LHCN-M2 (cell line): ENCODE results near the gene GINS2. TPM values are rescaled to one million over a fixed set of nuclear protein-coding genes. Genes with fewer than 3 reads are reported as not detected.
A peak's percentile ranks its signal among the peaks of the same experiment; 100 is the strongest.

ENCODE experiments used
- DNase-seq: peaks from one replicate; pipeline ENCODE4 v3.0.0-alpha.2; 2012; ENCODE audit warnings: low read depth
- total RNA-seq: library from RNA; depleted of rRNA; stranded (reverse); fragments of >200 nt; gene quantifications from 2 replicates; pipeline ENCODE4 v1.2.3, GENCODE V29; 2014

Gene GINS2
- total RNA-seq, 1 experiment from 2014 or later, result 33.1 TPM

- no peak for DNase-seq
Observed at GRCh38 chr16:85667841-85668413, 20.8 kb downstream of the GINS2 start.

DNA sequence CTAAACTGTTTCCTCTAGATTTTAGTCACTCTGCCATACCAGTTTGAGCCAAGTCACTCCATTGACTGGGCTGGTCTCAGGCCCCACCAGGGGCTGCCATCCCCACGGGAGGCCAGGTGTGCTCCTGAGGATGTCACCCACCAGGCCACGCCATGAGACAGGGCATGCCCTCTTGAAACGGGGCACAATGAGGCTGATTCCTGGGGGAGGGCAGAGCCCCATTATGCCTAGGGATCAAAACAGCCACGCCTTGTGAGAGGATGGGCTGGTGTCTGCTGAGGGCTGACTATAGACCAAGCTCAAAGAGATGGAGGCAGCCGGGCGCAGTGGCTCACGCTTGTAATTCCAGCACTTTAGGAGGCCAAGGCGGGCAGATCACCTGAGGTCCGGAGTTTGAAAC is 21.5 kb downstream of the GINS2 start:
- DNase-seq, result no peak

GRCh38 chr16:85665929-85666328 is 22.8 kb downstream of the GINS2 start:
- no peak for DNase-seq

DNA sequence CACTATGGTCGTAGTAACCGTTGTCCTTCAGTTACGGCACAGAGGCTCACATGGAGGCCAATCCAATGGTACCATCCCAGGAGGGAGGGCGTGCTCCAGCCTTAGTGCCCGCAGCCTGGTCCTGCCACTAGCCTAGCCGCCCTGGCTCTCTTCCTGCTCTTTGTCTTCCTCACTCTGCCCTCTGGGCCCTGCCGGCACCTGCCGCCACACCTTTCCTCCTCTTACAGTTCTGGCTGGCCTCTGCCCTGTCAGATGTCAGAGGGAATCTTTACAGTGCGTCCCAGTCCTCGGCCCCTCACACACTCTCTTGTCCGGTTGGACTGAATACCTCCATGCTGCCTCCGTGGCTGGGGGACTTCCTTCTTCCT is 23.4 kb downstream of the GINS2 start:
- DNase-seq, result no peak

- peak; percentile 7 for DNase-seq
Observed at GRCh38 chr16:85664580-85665372, 24.0 kb downstream of the GINS2 start.

GRCh38 chr16:85663891-85664321 is 24.8 kb downstream of the GINS2 start:
- DNase-seq, result no peak

GRCh38 chr16:85662976-85663830 is 25.6 kb downstream of the GINS2 start:
- DNase-seq, result no peak

DNA sequence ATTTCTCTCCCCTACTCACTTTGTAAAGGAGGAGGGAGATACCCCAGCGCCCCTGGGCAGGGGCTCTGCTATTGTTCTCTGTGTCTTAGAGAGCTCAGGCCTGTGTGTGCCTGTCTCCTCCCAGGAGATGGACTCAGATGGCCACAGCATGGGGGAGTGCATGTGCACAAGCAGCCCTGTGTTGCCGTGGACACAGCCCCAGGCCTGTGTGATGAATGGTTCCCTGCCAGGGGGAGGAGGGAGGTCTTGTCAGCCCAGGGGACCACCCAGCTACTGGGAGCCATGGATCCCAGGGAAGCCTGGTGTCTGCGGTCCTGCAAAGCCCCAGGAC is 26.3 kb downstream of the GINS2 start:
- DNase-seq, result no peak

- DNase-seq, result no peak
Observed at GRCh38 chr16:85661740-85662481, 26.8 kb downstream of the GINS2 start.

DNA sequence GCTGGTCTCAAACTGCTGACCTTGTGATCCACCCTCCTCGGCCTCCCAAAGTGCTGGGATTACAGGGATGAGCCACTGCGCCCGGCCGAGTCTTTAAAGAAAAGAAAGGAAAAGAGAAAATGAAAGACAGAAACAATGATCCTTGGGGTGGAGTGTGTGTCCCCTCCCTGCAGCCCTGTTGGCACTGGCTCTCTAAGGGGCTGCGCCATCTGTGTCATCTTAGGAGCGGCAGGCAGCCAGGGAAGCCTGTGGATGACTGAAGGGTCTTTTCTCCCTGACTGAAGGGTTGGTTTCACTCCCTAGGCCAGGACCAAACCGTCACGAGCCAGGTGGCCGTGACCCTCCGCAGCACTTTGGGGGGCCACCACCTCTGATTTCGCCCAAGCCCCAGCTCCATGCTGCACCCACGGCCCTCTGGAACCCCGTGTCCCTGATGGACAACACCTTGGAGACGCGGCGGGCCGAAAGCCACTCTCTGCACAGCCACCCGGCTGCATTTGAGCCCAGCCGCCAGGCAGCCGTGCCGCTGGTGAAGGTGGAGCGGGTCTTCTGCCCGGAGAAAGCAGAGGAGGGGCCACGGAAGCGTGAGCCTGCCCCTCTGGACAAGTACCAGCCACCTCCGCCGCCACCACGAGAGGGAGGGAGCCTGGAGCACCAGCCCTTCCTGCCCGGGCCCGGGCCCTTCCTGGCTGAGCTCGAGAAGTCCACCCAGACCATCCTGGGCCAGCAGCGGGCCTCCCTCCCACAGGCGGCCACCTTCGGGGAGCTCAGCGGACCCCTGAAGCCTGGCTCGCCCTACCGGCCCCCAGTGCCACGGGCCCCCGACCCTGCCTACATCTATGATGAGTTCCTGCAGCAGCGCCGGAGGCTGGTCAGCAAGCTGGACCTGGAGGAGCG is 27.7 kb downstream of the GINS2 start:
- no peak for DNase-seq

GRCh38 chr16:85659805-85660511 is 28.8 kb downstream of the GINS2 start:
- DNase-seq, result peak; percentile 43

DNA sequence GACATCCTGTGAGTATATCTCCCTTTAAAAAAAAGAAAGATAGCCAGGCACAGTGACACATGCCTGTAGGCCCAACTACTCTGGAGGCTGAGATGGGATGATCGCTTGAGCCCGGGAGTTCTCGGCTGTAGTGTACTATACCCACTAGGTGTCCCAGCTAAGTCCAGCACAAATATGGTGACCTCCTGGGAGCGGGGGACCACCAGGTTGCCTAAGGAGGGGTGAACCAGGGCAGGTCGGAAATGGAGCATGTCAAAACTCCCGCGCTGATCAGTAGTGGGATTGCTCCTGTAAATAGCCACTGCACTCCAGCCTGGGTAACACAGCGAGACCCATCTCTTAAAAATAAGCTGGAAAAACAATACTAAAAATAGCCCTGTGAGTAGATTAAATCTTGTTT is 29.4 kb downstream of the GINS2 start:
- DNase-seq, result no peak

GRCh38 chr16:85658504-85659326 is 30.0 kb downstream of the GINS2 start:
- no peak for DNase-seq

GRCh38 chr16:85657996-85658395 is 30.8 kb downstream of the GINS2 start:
- DNase-seq, result no peak

- no peak for DNase-seq
Observed at GRCh38 chr16:85657267-85657650, 31.5 kb downstream of the GINS2 start.

DNA sequence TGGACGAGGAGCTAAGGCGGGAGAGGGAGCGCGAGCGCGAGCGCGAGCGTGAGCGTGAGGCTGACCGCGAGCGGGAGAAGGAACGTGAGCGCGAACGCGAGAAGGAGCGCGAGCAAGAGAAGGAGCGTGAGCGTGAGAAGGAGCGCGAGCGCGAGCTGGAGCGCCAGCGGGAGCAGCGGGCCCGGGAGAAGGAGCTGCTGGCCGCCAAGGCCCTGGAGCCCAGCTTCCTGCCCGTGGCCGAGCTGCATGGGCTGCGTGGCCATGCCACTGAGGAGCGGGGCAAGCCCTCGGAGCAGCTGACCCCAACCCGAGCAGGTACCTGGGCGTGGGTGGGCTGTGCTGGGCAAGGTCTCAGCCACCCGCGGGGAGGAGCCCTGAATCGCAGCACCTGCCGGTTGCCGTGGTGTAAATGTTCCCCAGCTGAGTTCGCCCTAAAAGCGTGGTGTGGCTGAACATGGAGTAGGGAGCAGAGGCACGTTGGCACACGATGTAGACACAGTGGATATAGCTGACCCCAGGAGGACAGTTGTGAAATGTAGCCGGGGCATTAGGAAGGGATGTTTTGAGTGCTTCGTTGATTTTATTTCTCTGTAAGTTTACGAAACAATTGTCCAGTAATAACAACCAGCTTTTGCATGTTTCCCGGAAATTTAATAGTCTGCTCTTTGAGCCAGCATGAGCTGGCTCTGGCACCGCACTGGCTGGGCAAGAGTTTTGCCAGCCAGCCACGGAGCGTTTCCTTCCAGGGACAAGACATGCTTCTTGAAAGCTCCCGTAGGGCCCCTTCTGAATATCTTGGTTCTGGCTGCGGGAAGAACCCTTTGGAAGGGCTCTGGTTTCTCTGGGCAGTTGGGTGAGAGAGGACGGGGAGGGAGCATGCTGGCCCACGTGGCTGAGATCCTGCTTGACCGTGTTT is 32.1 kb downstream of the GINS2 start:
- no peak for DNase-seq

DNA sequence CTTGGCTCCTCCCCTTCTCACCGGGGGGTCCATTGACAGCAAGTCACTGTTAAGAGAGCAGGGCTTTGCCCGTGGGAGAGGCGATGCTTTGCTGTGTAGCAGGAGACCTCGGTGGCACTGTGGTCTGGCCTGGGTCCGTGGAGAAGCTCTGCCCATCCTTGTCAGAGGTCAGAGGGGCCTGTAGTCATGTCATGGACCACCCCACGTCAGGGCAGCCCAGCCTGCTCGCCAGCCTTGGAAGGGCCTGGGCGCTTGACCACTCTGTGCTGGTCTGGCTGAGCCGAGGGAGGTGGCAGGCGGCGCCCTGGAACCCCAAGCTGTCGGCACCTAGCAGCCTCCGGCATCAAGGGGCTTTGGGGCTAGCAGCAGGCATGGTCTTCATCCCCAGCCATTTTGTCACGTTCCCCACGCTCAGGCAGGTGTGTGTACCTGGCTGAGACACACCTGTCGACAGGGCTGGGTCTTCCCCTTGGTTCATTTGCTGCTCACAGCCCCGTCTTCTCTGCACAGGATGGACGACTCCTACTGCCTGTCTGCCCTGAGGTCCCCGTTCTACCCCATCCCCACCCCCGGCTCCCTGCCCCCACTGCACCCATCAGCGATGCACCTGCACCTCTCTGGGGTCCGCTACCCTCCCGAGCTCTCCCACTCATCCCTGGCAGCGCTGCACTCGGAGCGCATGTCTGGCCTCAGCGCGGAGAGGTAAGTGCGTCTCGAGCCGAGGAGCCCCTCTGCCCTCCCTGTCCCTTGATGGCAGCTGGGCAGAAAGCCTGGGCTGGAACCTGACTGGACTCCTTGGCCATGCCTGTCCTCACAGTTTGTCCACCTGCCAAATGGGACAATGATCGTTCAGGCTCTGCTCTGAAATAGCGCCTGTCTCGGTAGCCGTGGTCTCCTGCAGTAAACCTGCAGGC is 33.3 kb downstream of the GINS2 start:
- no peak for DNase-seq
